Gastroesophageal sphincter (tissue), 3 donors: ENCODE data around the gene DNLZ.

Experiments used
- POLR2AphosphoS5 ChIP-seq: sonication (generic); formaldehyde crosslinking; IDR thresholded peaks from one replicate; pipeline ENCODE4 v1.6.1; 2017; ENCODE audit warnings: antibody characterized with exemption
- TF ChIP-seq, protein P1 (sequence below), 4 experiments: fragments of 200-600 bp in 2 of 4; fragments of 450-650 bp in 2 of 4; sonication (generic) in 1 of 4; IDR thresholded peaks; one replicate each; pipeline ENCODE4 v1.5.1; 2017 to 2019; ENCODE audit warnings: antibody characterized with exemption in 4 of 4, mild to moderate bottlenecking in 2 of 4, moderate library complexity in 2 of 4

DNA sequence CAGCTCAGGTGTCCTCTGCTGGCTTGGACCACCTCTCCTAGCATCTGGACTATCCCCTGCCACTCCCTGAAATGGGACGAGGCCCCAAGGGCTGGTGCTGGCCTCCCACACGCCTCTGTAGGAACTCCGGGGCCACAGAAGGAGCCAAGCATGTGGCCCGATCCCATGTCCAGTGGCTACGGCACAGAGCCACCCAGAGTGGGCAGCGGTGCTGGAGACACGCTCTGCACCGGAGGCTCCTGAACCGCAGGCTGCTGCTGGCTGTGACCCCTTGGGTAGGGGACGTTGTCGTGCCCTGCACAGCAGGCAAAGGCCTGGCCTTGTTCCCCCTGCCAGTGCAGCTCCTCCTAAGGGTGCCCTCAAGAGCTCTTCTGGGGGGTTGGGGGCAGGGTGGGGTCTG is 16.3 kb upstream of the DNLZ start:
- TF ChIP-seq POLR2AphosphoS5 = no peak
- TF ChIP-seq, protein P1, sequence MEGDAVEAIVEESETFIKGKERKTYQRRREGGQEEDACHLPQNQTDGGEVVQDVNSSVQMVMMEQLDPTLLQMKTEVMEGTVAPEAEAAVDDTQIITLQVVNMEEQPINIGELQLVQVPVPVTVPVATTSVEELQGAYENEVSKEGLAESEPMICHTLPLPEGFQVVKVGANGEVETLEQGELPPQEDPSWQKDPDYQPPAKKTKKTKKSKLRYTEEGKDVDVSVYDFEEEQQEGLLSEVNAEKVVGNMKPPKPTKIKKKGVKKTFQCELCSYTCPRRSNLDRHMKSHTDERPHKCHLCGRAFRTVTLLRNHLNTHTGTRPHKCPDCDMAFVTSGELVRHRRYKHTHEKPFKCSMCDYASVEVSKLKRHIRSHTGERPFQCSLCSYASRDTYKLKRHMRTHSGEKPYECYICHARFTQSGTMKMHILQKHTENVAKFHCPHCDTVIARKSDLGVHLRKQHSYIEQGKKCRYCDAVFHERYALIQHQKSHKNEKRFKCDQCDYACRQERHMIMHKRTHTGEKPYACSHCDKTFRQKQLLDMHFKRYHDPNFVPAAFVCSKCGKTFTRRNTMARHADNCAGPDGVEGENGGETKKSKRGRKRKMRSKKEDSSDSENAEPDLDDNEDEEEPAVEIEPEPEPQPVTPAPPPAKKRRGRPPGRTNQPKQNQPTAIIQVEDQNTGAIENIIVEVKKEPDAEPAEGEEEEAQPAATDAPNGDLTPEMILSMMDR (IDR thresholded peaks at IDR 0.05) = no peak
